Panc1 (cell line): ENCODE results near the gene ELOA. TPM values are rescaled to one million over a fixed set of nuclear protein-coding genes. Genes with fewer than 3 reads are reported as not detected.
A peak's percentile ranks its signal among the peaks of the same experiment; 100 is the strongest.

ENCODE experiments used
- ATAC-seq: fragments of 200-7000 bp; cut with Tn5 transposase; 2 replicates; pipeline ENCODE4 v1.9.1; 2020; ENCODE audit warnings: mild to moderate bottlenecking, moderate library complexity
- BruUV-seq: library from RNA; stranded (reverse); fragments of 400-500 nt; replicated peaks from 2 replicates; lab custom pipeline; 2021; lab: Mats Ljungman, UMichigan
- CTCF ChIA-PET: fragments of 300-600 bp; sonication (Branson Sonifier 250); formaldehyde crosslinking; loops from one replicate; lab custom pipeline; 2022; ENCODE audit warnings: antibody characterized with exemption; lab: Charles Lee
- POLR2A ChIA-PET: fragments of 300-600 bp; sonication (Branson Sonifier 250); formaldehyde crosslinking; loops from one replicate; lab custom pipeline; 2022; ENCODE audit warnings: antibody characterized with exemption; lab: Charles Lee
- DNase-seq: peaks from one replicate; pipeline ENCODE4 v3.0.0-alpha.2; 2010; ENCODE audit warnings: low read depth, low spot score
- H3K27ac ChIP-seq: 2 replicates; pipeline ENCODE4 v1.5.1; 2011; ENCODE audit warnings: mild to moderate bottlenecking, low read length, inconsistent platforms
- H3K27me3 ChIP-seq: fragments of 200-500 bp; sonication (Bioruptor generic); 2 replicates; pipeline ENCODE4 v1.6.0; 2014; ENCODE audit warnings: low read length, inconsistent platforms; ENCODE audit not compliant: control insufficient read depth, insufficient read depth
- H3K36me3 ChIP-seq: fragments of 200-500 bp; sonication (Bioruptor generic); 2 replicates; pipeline ENCODE4 v1.5.1; 2014; ENCODE audit warnings: inconsistent platforms, mild to moderate bottlenecking, low read length, moderate library complexity; ENCODE audit not compliant: control insufficient read depth, insufficient read depth
- H3K4me1 ChIP-seq: 2 replicates; pipeline ENCODE4 v1.5.1; 2011; ENCODE audit warnings: inconsistent platforms, mild to moderate bottlenecking, low read length, moderate library complexity; ENCODE audit not compliant: control insufficient read depth, insufficient read depth
- H3K4me3 ChIP-seq, 2 experiments: 2 replicates each; pipeline ENCODE4 v1.5.1; 2011 to 2012; ENCODE audit warnings: low read depth in 2 of 2, low read length in 2 of 2, mild to moderate bottlenecking in 2 of 2, inconsistent platforms in 1 of 2, moderate library complexity in 1 of 2
- H3K9me3 ChIP-seq: fragments of 200-500 bp; sonication (Bioruptor generic); 2 replicates; pipeline ENCODE4 v1.5.1; 2014; ENCODE audit warnings: low read depth, mild to moderate bottlenecking, inconsistent platforms, low read length, moderate library complexity; ENCODE audit not compliant: control insufficient read depth, insufficient read depth
- CTCF ChIP-seq: fragments of 450-650 bp; IDR thresholded peaks from 2 replicates; pipeline ENCODE4 v1.5.1; 2017; ENCODE audit warnings: mild to moderate bottlenecking
- POLR2AphosphoS5 ChIP-seq: IDR thresholded peaks from 2 replicates; pipeline ENCODE4 v1.6.1; 2012; ENCODE audit warnings: mild to moderate bottlenecking, low read depth, low read length, moderate library complexity
- REST ChIP-seq, 2 experiments: IDR thresholded peaks; 2 replicates each; pipeline ENCODE4 v1.6.1; 2011 to 2012; ENCODE audit warnings: low read depth in 2 of 2, control low read depth in 1 of 2, low read length in 1 of 2, mild to moderate bottlenecking in 1 of 2, moderate library complexity in 1 of 2; ENCODE audit not compliant: insufficient read depth in 1 of 2
- SIN3A ChIP-seq: IDR thresholded peaks from 2 replicates; pipeline ENCODE4 v1.6.1; 2012; ENCODE audit warnings: low read depth, mild to moderate bottlenecking, low read length, moderate library complexity, borderline replicate concordance; ENCODE audit not compliant: insufficient read depth
- TCF7L2 ChIP-seq: IDR thresholded peaks from 2 replicates; pipeline ENCODE4 v1.6.1; 2011; ENCODE audit warnings: mild to moderate bottlenecking, low read depth, low read length, inconsistent platforms
- in situ Hi-C: cut with HindIII; loops from 2 replicates; pipeline ENCODE4 v1.10.0; 2016; ENCODE audit warnings: low sequenced_read_pairs, low pct_unique_long_range_greater_than_20kb
- intact Hi-C: fragments of 100-400 bp; cut with micrococcal nuclease; formaldehyde crosslinking; loops from one replicate; pipeline ENCODE4 v1.10.0; 2022; ENCODE audit not compliant: unreplicated experiment
- total RNA-seq: library from RNA; stranded (reverse); gene quantifications from one replicate; pipeline ENCODE4 v1.2.1, GENCODE V29; 2021; ENCODE audit not compliant: unreplicated experiment

Gene ELOA
- total RNA-seq, 1 experiment from 2014 or later, result 58.5 TPM

- Histone ChIP-seq H3K27ac (no peak overlapping the region), H3K27me3 (no peaks in the 10 kb centered on the region), H3K4me3 (no peak overlapping the region), H3K4me1 (peaks cover 15% of the 10 kb centered on the region), H3K9me3 (no peaks in the 10 kb centered on the region), H3K36me3 (peaks cover 21% of the 10 kb centered on the region)
- DNase-seq (no peak), ATAC-seq (no peak)
- in situ Hi-C loops (no loop called here), intact Hi-C loops (no loop called here)
- TF ChIP-seq POLR2AphosphoS5, result no peak
- no peak for TF ChIP-seq TCF7L2
- no peak for TF ChIP-seq CTCF
- no peak for TF ChIP-seq REST (IDR thresholded peaks at IDR 0.05; ENCODE audit: insufficient read depth in 1 of 2, low read depth in 2 of 2, low read length in 1 of 2)
- no peak for TF ChIP-seq SIN3A
- POLR2A ChIA-PET, result interaction anchor here (0.6 kb wide), 1 partner anchor 11 kb away, joined by 5 read pairs; no protein-coding TSS in a partner anchor
- CTCF ChIA-PET, result interaction anchor here (1.1 kb wide), 1 partner anchor 202 kb away, joined by 3 read pairs; no protein-coding TSS in a partner anchor
- no TSS peak for BruUV-seq
Measured at GRCh38 chr1:23748016-23748415, 4.7 kb downstream of the ELOA start.

- Histone ChIP-seq H3K4me1 (0 out of 2 replicates have a peak, but pooled peaks cover 7% of the 10 kb centered on the region), H3K36me3 (peaks cover 36% of the 10 kb centered on the region), H3K4me3 (no peak overlapping the region), H3K27me3 (no peaks in the 10 kb centered on the region), H3K27ac (no peak overlapping the region), H3K9me3 (no peaks in the 10 kb centered on the region)
- ATAC-seq (peak; percentile 94), DNase-seq (no peak)
- intact Hi-C loops, result no loop called here
- ChIA-PET POLR2A (interaction anchor here (0.6 kb wide), 1 partner anchor 27 kb away, joined by 3 read pairs; the partner anchor contains the start of gene PITHD1), CTCF (interaction anchor here (0.7 kb wide), 2 partner anchors 40 to 165 kb away, joined by 3 read pairs; no protein-coding TSS in a partner anchor)
- TSS peak; percentile 53 for BruUV-seq
- in situ Hi-C loops, result no loop called here
- TF ChIP-seq SIN3A (no peak), REST (IDR thresholded peaks at IDR 0.05; ENCODE audit: insufficient read depth in 1 of 2, low read depth in 2 of 2, low read length in 1 of 2) (no peak), TCF7L2 (no peak), CTCF (peak; percentile 91), POLR2AphosphoS5 (no peak)
Measured at GRCh38 chr1:23751050-23751814, 8.0 kb downstream of the ELOA start.
